GM19395 (cell line): ENCODE results near the gene C19orf73.
"Not testable (repeated sequence)": the region's sequence is repeated elsewhere in the genome, so short reads cannot be mapped to it uniquely, and the experiment has no call there.

Source experiments
- ATAC-seq: cut with Tn5 transposase; IDR thresholded peaks from one replicate; pipeline ENCODE4 v1.9.1; 2021; ENCODE audit warnings: mild to moderate bottlenecking, moderate library complexity; ENCODE audit not compliant: unreplicated experiment

Gene C19orf73

DNA sequence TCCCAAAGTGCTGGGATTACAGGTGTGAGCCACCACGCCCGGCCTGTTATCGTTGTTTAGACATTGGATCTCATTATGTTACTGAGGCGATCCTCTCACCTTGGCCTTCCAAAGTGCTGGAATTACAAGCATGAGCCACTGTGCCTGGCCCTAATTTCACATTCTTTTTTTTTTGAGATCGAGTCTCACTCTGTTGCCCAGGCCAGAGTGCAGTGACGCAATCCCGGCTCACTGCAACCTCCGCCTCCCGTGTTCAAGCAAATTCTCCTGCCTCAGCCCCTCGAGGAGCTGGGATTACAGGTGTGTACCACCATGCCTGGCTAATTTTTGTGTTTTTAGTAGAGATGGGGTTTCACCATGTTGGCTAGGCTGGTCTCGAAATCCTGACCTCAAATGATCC lies 4.3 kb upstream of the C19orf73 start:
- ATAC-seq: not testable (repeated sequence)

DNA sequence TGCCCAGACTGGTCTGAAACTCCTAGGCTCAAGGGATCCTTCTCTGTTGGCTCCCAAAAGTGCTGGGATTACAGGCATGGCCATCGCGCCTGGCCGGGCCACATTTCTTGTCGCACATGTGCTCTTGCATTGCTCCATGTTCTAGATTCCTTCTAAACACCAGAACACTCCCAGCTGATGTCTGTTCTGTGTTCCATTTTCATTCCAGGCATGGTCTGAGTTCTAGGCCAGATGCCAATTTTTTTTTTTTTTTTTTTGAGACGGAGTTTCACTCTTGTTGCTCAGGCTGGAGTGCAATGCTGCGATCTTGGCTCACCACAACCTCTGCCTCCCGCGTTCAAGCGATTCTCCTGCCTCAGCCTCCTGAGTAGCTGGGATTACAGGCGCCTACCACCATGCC lies 2.9 kb upstream of the C19orf73 start:
- ATAC-seq: not testable (repeated sequence)

DNA sequence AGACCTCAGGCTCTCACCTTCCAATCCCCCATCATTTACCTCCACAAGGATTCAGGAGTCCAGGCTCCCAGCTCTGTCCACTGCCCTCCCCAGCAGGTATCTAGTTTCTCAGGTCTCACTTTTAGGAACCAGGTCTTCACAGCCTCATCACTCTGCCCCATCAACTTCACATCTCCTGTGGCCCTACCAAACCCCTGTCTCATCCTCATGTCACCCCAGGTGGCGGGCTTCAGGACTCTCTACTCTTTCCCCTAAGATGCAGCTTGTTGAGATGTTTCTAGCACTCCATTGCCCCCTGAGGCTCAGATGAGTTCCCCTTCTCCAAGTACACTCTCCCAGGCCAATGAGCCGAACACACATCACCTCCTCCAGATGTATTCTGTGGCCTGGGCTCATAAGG lies 1.9 kb upstream of the C19orf73 start:
- ATAC-seq: no peak

DNA sequence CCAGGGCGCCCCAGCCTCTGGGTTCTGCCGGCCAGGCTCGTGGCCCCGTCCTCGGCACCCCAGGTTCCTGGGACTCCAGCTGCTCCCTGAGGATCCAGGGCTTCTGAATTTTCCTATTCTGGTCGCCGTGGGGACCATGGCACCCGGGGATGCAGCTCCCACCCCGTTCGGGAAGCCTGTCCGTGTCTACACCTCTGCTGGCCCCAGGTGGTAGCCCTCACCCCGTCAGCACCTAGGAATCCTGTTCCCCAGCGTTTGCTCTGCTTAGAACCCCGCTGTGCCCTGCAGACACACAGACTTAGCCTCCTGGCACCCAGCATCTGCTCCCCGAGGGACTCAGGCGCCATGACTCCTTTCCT lies 1.4 kb upstream of the C19orf73 start:
- no peak for ATAC-seq

DNA sequence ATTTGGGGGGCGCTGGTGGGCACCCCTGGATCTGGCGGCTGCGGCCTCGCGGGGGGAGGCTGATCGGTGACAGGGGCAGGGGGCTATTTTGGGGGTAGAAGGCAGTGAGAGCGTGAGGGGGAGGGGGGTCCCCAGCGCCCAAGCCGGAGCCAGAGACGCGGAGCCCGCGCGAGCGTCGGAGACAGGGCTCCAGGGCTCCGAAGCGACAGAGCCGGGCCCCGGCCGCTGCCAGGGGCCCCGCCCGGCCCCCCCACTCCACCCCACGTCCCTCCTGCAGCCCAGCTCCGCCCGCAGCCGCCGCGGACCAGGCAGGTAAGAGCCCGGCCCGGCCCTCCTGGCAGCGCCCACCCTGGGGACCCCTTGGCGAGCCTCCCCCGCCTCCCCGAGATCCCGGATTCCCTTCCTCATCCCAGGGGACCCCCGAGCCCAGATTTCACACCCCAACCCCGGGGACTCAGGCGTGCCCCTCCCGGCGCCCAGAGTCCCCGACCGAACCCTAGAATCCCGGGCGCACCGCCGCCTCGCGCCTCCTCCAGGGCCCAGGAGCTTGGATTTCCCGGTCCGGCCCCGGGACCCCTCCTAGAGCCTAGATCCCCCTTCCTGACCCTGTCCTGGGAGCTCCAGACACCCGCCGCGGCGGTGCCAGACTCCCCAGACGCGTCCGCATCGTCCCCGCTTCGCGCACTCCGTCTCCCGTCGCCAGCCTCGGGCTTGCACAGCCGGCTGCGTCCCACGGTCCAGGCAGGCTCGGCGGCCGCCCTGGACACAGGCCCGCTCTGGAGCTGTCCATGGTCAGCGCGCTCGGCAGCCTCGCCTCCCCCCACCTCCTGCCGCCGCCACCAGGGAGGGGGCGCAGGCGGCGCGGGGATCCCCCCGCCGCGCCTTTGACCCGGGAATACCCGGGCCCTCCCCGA lies 725 bp upstream of the C19orf73 start, which contains the start of gene PPFIA3:
TSS of gene PPFIA3 (plus strand) at position 134 of the 914 bp plus-strand sequence. CDS start 8,330 bp downstream, outside the sequence.
- ATAC-seq: no peak

DNA sequence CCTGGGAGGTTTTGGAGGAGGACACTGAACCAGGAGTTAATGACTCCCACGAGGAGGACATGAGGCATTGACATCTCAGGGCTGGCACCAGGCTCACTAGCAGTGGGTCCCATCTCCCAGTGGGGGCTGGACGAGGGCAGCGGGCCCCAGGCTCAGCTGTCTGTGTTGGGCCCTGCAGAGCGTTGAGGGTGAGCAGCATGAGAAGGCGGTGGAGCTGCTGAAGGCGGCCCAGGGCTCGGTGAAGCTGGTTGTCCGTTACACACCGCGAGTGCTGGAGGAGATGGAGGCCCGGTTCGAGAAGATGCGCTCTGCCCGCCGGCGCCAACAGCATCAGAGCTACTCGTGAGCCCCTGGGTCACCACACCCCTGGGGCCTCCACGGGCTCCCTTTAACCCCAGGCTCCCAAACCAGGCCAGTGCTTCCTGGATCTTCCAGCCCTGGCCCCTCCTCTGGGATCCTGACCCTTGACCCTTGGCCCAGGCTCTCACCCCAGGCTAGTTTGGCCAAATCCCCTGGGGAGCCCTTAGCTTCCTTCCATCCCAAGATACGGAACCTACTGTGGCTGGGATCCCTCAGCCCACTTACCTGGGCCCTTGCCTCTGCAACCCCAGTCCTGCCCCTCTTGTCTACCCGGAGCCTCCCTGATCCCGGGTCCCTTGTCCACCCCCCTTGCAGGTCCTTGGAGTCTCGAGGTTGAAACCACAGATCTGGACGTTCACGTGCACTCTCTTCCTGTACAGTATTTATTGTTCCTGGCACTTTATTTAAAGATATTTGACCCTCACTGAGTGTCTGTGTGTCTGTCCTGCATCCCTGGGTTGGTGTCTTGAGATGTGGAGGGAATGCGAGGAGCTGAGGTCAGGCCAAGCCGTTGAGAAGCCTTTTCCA lies 1.0 kb downstream of the C19orf73 start:
- ATAC-seq: no peak

DNA sequence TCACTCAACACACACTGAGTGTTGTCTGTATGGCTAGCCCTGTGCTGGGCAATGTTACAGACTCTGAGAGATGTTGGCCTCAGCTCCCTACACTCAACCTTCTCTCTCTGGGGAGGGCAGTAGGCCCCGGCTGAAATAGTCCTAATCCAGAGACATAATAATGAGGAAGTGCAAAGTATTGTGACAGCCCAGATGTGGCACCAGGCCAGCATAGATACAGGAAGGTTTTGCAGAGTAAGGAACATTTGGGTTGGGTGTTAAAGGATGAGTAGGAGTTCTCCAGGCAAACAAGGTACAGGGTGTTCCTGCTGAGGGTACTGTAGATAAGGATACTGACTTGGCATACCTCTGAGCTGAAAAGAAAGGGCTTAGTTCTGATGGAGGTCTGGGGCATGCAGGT lies 2.4 kb downstream of the C19orf73 start:
- no peak for ATAC-seq

DNA sequence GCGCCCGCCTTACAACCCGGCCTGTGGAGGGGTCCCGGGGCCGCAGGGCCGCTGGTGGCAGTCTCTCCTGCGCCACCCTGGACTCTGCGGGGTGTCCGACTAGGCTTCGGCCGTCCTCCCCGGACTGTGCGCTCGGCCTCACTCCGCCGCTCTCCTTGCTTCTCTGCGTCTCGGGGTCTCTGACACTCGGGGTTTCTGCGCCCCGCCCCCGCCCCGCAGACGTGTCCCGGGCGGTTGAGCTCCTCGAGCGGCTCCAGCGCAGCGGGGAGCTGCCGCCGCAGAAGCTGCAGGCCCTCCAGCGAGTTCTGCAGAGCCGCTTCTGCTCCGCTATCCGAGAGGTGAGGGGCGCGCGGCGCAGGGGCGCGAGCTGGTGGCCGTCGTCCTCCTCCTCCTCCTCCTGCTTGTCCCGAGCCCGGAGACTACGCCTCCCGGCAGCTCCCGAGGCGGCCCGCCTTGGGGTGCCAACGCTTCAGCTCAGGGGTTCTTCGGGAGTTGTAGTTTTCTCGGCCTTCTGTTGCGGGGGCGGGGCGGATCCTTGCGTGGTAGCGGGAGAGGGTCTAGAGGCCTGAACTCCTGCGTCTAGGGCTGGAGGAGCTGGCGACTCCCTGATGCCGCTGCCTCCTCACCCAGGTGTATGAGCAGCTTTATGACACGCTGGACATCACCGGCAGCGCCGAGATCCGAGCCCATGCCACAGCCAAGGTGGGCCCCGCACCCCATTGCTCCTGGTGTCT lies 4.1 kb downstream of the C19orf73 start:
- ATAC-seq: no peak

DNA sequence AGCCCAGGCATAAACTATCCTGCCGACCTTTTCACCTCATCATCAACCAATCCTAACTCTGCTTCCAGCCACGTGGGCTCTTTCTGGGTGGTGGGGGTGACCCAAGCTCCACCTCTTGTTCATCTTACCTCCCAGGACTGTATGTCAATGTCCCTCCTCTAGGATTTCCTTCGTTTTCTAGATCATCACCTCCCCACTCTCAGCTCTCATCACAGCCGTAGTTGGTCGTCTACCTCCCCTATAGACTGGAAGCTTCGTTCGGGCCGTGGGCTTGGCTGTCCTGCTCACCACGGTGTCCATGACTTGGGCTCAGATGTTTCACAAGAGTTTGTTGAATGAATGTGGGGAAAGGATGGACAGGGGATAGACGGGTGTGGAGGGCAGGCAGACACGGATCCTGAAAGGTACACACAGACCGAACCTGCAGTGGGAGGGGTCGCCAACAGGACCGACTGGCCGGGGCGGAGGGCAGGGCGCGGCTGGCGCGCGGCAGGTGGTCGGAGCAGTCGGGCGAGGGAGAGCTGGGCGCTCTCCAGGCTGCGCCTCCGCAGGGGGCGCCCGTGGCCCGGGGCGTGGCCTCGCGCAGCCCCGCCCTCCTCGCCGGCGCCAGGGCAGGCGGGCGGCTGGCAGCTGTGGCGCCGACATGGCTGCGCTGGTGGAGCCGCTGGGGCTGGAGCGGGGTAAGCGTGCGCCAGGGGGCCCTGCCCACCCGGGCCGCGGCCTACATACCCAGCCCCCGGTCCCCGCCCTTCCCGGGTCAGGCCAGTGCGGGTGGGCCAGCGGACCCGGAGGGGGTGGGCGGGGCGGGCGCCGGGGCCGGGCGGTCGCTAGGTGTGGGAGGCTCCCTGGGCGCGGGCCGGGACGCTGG lies 4.9 kb downstream of the C19orf73 start, which contains the start of gene LIN7B:
TSS of gene LIN7B (plus strand) at position 609 of the 868 bp plus-strand sequence. CDS start at position 644, 35 bp downstream.
- no peak for ATAC-seq

DNA sequence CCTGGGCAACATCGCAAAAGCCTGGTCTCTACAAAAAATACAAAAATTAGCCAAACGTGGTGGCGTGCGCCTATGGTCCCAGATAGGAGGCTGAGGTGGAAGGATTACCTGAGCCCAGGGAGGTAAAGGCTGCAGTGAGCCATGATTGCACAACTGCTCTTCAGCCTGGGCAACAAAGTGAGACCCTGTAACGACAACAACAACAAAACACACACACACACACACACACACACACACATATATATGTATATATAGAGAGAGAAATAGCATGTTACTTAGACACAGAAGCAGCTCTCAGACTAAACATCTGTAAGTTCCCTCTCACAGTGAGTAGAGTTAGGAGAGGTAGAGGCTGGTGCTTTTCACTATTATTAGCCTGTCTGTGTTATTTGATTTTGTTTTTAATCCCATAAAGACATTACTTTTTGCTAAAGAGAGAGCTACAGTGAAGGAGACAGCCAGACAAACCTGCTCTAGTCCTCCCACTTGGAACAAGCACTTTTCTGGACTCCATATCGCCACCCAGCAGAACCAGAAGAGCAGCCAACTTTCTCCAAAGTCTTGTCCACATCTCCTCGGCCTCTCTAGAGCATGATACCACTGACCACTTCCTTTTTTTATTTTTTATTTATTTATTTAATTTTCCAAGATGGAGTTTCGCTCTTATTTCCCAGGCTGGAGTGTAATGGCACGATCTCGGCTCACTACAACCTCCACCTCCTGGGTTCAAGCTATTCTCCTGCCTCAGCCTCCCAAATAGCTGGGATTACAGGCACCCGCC lies 7.5 kb downstream of the C19orf73 start:
- ATAC-seq: no peak

DNA sequence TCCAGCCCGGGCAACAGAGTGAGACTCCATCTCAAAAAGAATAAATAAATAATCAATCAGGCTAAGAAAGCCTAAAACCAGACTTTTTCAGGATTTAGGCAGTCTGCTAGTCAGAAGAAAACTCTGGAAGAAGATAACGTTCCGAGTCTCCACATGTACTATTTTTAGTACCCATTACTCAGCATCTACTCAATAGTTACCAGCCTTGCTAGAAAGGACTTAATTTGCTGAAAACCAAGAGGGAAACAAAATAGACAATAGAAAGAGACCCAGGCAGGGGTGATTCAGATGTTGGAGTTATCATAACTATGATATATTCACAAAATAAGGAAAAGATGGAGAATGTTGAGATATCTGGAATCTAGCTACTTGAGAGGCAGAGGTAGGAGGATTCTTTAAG lies 8.4 kb downstream of the C19orf73 start:
- ATAC-seq: no peak

DNA sequence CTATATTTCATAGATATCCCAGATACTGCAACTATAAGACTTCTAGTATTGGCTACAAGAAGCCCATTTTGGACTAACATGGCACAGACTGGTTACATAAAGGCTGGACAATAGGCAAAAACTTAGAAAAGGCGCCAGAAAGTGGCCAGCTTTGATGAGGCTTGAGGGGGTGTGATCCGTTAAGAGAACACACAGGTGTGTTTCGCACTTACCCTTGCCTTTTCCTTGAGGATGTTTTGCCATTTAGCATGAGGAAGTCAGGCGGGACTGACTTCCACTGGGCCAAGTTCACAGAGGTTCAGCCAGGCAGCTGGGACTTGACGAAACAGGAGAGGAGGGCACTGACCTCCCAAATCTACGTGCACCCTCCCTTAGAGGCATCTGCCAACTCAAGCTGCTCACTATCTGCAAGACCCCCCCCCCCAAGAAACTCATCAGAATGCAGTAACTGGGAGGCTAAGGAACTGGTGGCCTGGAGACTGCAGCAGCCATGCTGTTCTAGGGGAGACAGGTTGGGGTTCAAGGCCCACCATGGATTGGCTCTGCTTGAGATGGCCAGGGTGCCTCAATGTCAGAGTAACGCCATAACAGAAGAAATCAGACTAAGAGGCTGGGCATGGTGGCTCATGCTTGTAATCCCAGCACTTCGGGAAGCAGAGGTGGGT lies 9.2 kb downstream of the C19orf73 start:
- ATAC-seq: no peak

DNA sequence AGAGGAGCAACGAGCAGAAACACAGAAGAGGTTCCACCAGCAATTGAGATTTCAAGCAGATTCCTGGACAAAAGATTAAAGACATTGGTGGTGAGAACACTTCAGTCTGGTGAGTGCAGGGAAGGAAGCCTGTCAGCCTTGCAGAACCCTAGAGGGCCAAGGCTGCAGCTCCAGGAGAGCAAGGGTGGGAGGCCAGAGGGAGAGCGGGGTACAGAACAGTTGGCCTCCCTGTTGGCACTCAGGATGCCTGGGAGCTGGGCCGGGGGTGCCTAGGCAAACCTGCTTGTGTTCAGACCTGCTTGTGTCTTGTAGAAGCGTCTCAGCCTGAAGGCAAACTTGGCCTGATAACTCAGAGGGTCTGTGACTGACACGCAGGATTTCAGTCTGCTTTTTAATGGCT lies 9.9 kb downstream of the C19orf73 start:
- ATAC-seq: no peak

DNA sequence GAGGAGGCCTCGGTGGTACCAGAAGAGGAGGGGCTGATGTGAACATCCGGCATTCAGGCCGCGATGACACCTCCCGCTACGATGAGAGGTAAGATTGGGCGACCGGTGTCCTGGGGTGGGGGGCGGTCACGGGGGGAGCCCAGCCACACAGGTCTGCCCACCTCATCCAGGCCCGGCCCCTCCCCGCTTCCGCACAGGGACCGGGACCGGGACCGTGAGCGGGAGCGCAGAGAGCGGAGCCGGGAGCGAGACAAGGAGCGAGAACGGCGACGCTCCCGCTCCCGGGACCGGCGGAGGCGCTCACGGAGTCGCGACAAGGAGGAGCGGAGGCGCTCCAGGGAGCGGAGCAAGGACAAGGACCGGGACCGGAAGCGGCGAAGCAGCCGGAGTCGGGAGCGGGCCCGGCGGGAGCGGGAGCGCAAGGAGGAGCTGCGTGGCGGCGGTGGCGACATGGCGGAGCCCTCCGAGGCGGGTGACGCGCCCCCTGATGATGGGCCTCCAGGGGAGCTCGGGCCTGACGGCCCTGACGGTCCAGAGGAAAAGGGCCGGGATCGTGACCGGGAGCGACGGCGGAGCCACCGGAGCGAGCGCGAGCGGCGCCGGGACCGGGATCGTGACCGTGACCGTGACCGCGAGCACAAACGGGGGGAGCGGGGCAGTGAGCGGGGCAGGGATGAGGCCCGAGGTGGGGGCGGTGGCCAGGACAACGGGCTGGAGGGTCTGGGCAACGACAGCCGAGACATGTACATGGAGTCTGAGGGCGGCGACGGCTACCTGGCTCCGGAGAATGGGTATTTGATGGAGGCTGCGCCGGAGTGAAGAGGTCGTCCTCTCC lies 11.1 kb downstream of the C19orf73 start:
- ATAC-seq: no peak

DNA sequence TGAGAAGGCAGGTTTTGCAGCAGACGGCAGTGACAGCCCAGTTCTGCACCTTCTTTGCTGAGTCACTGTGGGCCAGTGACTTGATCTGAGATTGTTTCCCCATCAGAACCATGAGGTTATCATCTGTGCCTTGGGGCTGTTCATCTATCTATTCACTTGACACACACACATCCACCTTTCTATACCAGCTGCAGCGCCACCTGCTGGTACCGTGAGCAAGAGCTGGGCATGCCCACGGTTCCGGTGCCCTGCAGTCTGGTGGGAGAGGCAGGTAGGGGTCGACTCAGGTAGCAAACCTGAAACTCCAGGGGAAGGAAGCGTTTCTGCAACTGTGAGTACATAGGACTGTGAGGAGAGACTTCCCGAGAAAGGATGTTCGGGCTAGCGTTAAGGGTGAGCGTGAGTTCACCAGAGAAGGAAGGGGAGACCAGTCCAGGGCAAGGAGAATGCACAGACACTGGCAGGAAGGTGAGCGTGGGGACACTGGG lies 12.3 kb downstream of the C19orf73 start:
- ATAC-seq: no peak

DNA sequence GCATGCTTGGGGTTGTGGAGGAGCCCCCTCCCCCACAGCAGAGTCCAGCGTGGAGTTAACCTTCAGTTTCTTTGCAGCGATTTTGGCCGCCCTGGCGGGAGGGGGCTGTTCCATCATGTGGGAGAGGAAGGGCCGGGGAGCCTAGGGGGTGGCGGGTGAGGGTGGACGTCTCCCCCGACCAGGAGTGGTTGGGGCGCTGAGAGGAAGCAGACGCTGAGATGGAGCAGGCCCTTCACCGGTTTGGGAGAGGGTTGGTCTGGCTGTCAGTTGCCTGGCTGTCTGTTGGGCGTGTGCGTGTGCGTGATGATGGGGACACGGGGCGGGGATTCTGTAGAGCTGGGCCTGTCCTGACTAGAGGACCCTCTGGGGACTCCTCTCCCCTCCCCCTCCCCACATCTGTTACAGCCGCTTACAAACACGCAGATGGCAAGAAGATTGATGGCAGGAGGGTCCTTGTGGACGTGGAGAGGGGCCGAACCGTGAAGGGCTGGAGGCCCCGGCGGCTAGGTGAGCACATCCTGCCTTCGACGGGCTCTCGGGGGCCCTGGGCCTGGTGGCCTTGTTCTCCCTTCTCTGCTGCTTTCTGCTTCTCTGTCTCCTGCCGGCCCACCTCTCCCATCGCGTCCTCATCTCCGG lies 14.6 kb downstream of the C19orf73 start:
- no peak for ATAC-seq
